Adipose tissue (tissue), 3 donors: ENCODE measurements around the gene ACO1. TPM values are rescaled to one million over a fixed set of nuclear protein-coding genes. Genes with fewer than 3 reads are reported as not detected.

ENCODE experiments used
- H3K27ac ChIP-seq: one replicate; pipeline ENCODE4 v1.5.1; 2013; ENCODE audit warnings: low read depth, low read length
- WGBS, 3 donors: extraction: QIAGEN DNeasy Blood & Tissue Kit; methylation state at CpG; one replicate each; pipeline ENCODE4 v1.1.7; 2013; 5-methylcytosine and 5-hydroxymethylcytosine counted together
- polyA plus RNA-seq, 3 donors: library from polyadenylated mRNA; stranded (reverse); fragments of 200-250 nt; gene quantifications; one replicate each; pipeline ENCODE4 v1.2.3, GENCODE V29; 2013
- donor health status: healthy with polysubstance abuse.
- donor health status: Bipolar disorder and iron deficiency.
- donor health status: healthy.

ACO1 gene
- polyA plus RNA-seq, 3 donors, result 30.1 to 155 (median 33.4) TPM

- no peak overlapping the region for H3K27ac ChIP-seq
- WGBS, 3 donors, result 15 to 16% (median 15%) methylated on average over 5 of the region's 5 CpGs
Measured at GRCh38 chr9:32378993-32379729, 5.3 kb upstream of the ACO1 start.

GRCh38 chr9:32380944-32381343 is 3.5 kb upstream of the ACO1 start:
- WGBS, 3 donors, result 80 to 88% (median 87%) methylated on average over 3 of the region's 3 CpGs
- no peak overlapping the region for H3K27ac ChIP-seq

DNA sequence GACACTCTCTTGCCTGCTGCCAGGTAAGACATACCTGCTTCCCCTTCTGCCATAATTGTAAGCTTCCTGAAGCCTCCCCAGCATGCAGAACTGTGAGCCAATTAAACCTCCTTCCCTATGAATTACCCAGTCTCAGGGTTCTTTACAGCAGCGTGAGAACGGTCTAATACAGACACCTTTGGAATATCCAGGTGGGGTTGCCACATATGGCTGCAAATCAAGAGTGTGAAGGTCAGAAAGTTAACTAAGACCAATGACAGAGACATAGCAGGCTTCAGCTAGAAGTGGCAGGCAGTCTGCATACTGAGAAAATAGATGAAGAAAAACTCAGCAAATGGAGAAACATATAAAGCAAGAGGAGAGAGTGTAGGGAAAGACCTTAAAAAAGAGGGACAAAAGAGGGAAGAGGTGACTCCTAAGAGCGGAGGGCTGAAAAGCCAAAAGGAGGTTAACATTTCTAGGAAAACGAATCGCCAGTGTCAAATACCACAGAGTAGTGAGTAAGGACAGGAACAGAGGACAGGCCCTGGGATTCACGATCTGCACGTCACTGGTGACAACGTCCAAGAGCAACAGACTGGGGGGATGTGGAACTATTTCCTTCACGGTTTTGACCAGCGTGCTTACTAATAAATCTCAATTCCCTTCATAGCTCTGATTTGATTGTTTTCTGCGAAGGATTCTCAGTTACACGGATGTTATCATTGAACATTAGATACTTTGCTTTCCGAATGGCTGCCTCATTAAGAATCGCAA is 1.7 kb upstream of the ACO1 start:
- 68 to 75% (median 71%) methylated on average over 14 of the region's 14 CpGs for WGBS, 3 donors

DNA sequence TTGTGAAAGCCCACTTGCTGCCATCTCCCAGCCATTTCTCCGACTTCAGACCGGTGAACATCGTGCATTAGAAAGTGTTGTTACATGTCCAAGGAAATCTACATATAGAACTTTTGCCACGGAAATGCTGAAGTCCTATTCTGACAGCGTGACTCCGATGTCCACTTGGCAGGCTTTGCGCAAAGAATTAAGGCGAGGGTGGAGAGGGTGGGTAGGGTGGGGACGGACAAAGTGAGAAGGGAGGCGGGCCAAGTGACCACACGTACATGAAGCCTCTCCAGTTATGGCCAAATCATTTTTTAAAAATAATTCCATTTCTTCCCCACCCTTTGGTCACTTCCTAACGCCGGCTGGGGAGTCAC is 460 bp upstream of the ACO1 start:
- WGBS, 3 donors, result 0 to 1% (median 0%) methylated on average over 13 of the region's 13 CpGs
- H3K27ac ChIP-seq, result no peak overlapping the region

More for the DNA sequence above, 1.7 kb upstream of the ACO1 start:
- H3K27ac ChIP-seq, result no peak overlapping the region

GRCh38 chr9:32385152-32385884 is 875 bp downstream of the ACO1 start:
- H3K27ac ChIP-seq, result no peak overlapping the region

GRCh38 chr9:32385885-32386283 is 1.4 kb downstream of the ACO1 start:
- H3K27ac ChIP-seq, result no peak overlapping the region
- WGBS, 3 donors, result 65 to 85% (median 76%) methylated on average over 3 of the region's 3 CpGs

More at GRCh38 chr9:32385152-32385884, 875 bp downstream of the ACO1 start:
- 40 to 53% (median 45%) methylated on average over 2 of the region's 2 CpGs for WGBS, 3 donors

DNA sequence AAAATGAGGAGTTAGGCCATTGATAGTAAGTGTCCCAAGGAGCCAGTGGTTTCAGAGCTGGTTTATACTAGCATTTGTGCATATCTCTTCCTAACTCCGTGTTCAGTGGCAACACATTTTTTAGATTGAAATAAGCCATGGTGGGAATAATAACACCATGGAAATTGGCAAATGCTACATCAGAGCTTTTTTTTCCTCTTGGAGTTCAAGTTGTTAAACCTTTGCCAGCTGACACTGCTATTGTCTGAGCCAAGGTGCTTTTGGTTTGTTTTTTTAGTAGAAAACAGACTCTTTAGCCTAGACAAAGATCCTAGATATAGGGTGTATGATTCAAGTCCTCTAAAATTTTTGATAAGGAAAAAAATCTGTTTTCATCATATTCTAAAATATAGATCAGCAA is 2.8 kb downstream of the ACO1 start:
- 47 to 64% (median 50%) methylated on average over 1 of the region's 1 CpG for WGBS, 3 donors
- H3K27ac ChIP-seq, result no peak overlapping the region

DNA sequence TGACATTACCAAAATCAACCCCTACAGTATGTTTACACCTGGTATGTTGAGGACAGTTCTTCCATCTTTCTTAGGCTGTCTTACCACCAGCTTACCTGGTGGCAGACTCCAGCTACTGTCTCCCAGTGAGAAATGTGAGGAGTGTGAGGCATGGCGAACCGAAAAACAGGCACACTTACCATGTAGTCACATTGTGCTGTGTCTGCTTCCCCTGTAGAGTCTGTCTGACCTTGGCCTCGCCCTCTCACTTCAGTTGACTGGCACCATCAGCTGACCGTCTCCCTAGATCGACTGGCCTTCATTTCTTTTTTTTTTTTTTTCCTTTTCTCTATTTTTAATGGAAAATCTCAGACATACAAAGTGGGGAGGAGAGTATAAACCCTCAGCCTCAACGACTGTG is 4.9 kb downstream of the ACO1 start:
- WGBS, 3 donors, result 58 to 86% (median 80%) methylated on average over 6 of the region's 6 CpGs
- H3K27ac ChIP-seq, result no peak overlapping the region

DNA sequence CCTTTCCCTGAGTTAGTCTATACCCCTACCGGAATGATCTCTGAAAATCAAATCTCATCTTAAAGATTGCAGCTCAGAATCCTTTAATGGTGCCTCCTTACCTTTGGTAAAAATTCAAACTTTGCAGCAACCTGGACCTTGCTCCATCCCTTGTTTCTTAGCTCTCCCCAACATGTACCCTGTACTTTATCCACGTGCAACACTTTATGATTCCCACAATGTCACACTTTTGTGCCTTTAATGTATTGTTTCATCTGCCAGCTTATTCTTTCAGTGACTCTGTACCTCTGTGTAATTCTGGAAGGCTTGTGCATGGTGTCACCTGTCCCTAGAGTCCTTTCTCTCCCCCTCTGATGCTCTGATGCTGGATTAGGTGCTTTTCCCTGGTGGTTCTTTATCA is 9.5 kb downstream of the ACO1 start:
- no peak overlapping the region for H3K27ac ChIP-seq
- WGBS, 3 donors, result 94 to 100% (median 96%) methylated on average over 2 of the region's 2 CpGs

- WGBS, 3 donors, result 54 to 93% (median 91%) methylated on average over 6 of the region's 6 CpGs
- H3K27ac ChIP-seq, result no peak overlapping the region
Measured at GRCh38 chr9:32394381-32395049, 10.1 kb downstream of the ACO1 start.

GRCh38 chr9:32395510-32396216 is 11.2 kb downstream of the ACO1 start:
- no peak overlapping the region for H3K27ac ChIP-seq

DNA sequence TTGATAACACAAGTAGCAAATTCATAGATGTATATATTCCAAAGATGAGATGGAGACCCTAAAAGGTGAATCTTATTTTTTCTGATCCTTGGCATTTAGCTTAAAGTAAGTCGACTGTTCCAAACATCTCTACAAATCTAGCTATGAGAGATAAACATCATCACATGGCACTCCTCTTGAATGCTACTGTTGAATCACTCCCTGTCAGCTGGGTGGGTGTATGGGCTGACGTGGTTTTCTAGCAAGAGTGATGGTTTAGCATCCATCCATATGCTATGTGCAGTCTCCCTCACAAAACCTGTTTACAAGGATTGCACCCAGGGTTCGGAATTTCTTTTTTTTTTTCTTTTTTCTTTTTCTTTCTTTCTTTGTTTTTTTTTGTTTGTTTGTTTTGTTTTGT is 13.8 kb downstream of the ACO1 start:
- WGBS, 3 donors, result 87 to 91% (median 89%) methylated on average over 3 of the region's 3 CpGs
- H3K27ac ChIP-seq, result no peak overlapping the region

More at GRCh38 chr9:32395510-32396216, 11.2 kb downstream of the ACO1 start:
- 39 to 73% (median 51%) methylated on average over 7 of the region's 7 CpGs for WGBS, 3 donors

- no peak overlapping the region for H3K27ac ChIP-seq
- WGBS, 3 donors, result 67 to 83% (median 82%) methylated on average over 5 of the region's 5 CpGs
Measured at GRCh38 chr9:32399110-32399815, 14.8 kb downstream of the ACO1 start.

DNA sequence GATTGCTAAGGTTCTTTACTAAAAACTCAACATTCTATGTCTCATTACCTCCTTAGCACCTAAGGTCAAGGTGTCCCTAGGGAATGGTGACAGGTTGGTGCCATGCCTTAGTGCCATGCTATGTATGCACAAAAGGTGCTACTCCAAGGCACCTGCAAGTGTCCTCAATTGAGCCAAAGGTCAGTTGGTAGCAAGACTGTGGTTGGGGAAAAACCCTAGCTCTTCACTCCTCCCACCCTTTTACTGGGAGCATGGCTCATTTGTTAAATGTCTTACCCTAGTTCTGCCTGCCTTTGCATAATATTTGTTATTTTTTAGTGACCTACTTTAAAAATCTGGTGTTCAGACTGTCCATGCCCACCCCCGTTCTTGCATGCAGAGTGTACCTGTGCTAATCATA is 17.0 kb downstream of the ACO1 start:
- no peak overlapping the region for H3K27ac ChIP-seq
- 86 to 92% (median 90%) methylated on average over 1 of the region's 1 CpG for WGBS, 3 donors

DNA sequence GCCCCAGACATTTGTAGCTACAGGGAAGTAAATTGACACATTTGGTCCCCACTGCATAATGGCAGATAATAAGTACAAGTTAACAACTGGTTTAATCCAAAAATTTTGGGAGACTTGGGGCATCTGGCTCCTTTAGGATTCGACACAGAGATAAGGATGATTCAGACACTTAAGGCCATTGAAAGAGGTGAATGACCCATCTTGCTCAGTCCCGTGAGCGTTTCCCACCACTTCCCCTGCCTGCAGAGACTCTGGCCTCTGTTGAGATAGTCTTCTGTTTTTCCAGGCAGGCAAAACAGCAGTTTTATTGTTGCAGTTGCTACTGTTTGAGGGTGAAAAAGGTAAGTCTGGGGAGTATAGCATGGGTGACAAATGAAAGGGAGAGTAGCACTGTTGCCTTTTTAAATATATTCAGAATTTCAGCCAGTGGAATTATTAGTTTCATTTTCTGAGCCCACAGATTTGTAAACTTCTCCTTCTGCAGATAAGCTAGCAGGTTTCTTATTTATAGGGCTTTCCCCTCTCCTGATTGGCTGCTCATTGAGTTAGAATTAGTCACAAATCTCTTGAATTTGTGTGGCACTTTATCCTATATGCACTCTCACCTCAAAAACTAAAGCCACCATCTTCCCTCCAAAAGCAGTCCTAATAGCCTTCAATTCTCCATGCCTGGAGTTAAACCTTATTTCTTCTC is 19.3 kb downstream of the ACO1 start:
- no peak overlapping the region for H3K27ac ChIP-seq
- 86 to 90% (median 88%) methylated on average over 3 of the region's 3 CpGs for WGBS, 3 donors

DNA sequence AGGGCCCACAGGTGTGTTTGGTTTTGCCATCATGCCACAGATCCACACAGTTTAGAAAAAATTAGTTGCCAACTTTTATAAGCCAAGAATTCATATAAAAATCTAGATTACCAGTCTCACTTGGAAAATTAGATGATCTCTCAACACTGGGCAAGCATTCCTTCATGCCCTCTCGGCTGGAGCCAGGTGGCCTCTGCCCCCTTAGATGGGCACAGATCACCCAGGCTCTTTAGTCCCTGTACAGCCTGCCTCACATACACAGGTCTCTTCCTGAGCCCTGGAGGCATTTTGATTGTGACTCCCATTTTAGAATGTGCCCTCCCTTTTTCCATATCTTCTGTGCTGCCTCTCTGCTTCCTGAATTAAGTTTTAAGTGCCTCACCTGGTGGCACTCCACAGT is 20.0 kb downstream of the ACO1 start:
- no peak overlapping the region for H3K27ac ChIP-seq
- 81 to 95% (median 93%) methylated on average over 1 of the region's 1 CpG for WGBS, 3 donors

DNA sequence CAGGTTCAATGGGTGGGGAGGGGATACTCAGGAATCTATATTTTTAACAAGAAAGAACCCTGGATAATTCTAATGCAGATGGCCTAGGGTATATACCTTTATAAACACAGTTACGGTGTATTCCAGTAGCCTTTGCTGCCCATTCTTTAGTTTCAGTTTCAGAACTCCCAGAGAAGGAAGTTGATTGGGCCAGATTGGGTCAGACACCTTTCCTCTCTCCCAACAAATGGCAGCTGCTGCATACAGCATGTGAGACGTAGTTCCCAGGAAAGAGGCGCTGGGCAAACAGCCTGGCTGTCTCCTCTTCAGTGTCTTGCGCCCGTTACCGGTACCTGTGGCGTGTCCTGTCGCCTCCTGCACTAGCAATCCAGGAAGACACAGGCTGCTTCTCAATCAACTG is 20.4 kb downstream of the ACO1 start:
- H3K27ac ChIP-seq, result no peak overlapping the region
- WGBS, 3 donors, result 78 to 83% (median 81%) methylated on average over 8 of the region's 8 CpGs
